HepG2 (cell line): ENCODE measurements around the gene NSMCE1. TPM values are rescaled to one million over a fixed set of nuclear protein-coding genes. Genes with fewer than 3 reads are reported as not detected.

ENCODE experiments used
- ARNTL ChIP-seq: sonication (generic); formaldehyde crosslinking; IDR thresholded peaks from 2 replicates; pipeline ENCODE4 v1.4.0; 2020; ENCODE audit warnings: mild to moderate bottlenecking, missing genetic modification reagents
- ATF2 ChIP-seq: sonication (generic); formaldehyde crosslinking; IDR thresholded peaks from 2 replicates; pipeline ENCODE4 v1.4.0; 2020; ENCODE audit warnings: missing genetic modification reagents
- BRCA1 ChIP-seq: sonication (generic); formaldehyde crosslinking; IDR thresholded peaks from 2 replicates; pipeline ENCODE4 v1.4.0; 2020; ENCODE audit warnings: missing genetic modification reagents
- DNMT3B ChIP-seq: conservative IDR thresholded peaks from 2 replicates; pipeline ENCODE4 v1.6.1; 2016; ENCODE audit warnings: missing biosample characterization, control low read depth
- E2F1 ChIP-seq: sonication (generic); formaldehyde crosslinking; IDR thresholded peaks from 2 replicates; pipeline ENCODE4 v1.5.0; 2020; ENCODE audit warnings: missing genetic modification reagents
- EEA1 ChIP-seq: sonication (generic); formaldehyde crosslinking; IDR thresholded peaks from 2 replicates; pipeline ENCODE4 v1.5.1; 2020; ENCODE audit warnings: mild to moderate bottlenecking, missing genetic modification reagents, borderline replicate concordance
- ELF4 ChIP-seq: sonication (generic); formaldehyde crosslinking; IDR thresholded peaks from 2 replicates; pipeline ENCODE4 v1.5.0; 2020; ENCODE audit warnings: missing genetic modification reagents, mild to moderate bottlenecking, moderate library complexity, borderline replicate concordance
- FOXJ3 ChIP-seq: sonication (generic); formaldehyde crosslinking; IDR thresholded peaks from 2 replicates; pipeline ENCODE4 v1.4.0; 2020; ENCODE audit warnings: missing genetic modification reagents, mild to moderate bottlenecking, borderline replicate concordance
- JUND ChIP-seq: sonication (generic); formaldehyde crosslinking; IDR thresholded peaks from 2 replicates; pipeline ENCODE4 v1.8.0; 2022; ENCODE audit warnings: mild to moderate bottlenecking, missing genetic modification reagents
- KDM1A ChIP-seq: IDR thresholded peaks from 2 replicates; pipeline ENCODE4 v1.6.1; 2016; ENCODE audit warnings: missing compliant biosample characterization
- PITX1 ChIP-seq: sonication (generic); formaldehyde crosslinking; IDR thresholded peaks from 2 replicates; pipeline ENCODE4 v1.5.1; 2020; ENCODE audit warnings: mild to moderate bottlenecking, missing genetic modification reagents
- PPARG ChIP-seq: conservative IDR thresholded peaks from 2 replicates; pipeline ENCODE4 v1.6.1; 2016; ENCODE audit warnings: missing biosample characterization, missing genetic modification reagents
- SMARCC2 ChIP-seq: fragments of 450-650 bp; IDR thresholded peaks from 2 replicates; pipeline ENCODE4 v1.6.1; 2017; ENCODE audit warnings: antibody characterized with exemption, mild to moderate bottlenecking
- SMARCE1 ChIP-seq: fragments of 450-650 bp; IDR thresholded peaks from 2 replicates; pipeline ENCODE4 v1.6.1; 2017; ENCODE audit warnings: borderline replicate concordance
- STAG1 ChIP-seq: sonication (generic); formaldehyde crosslinking; IDR thresholded peaks from 2 replicates; pipeline ENCODE4 v1.4.0; 2020; ENCODE audit warnings: missing genetic modification reagents
- WIZ ChIP-seq: sonication (generic); formaldehyde crosslinking; IDR thresholded peaks from 2 replicates; pipeline ENCODE4 v1.5.1; 2020; ENCODE audit warnings: mild to moderate bottlenecking, missing genetic modification reagents
- ZFP36 ChIP-seq: fragments of 150-350 bp; IDR thresholded peaks from 2 replicates; pipeline ENCODE4 v1.6.1; 2018; ENCODE audit warnings: borderline replicate concordance, low read length, low read depth; ENCODE audit not compliant: partially characterized antibody
- ZNF317 ChIP-seq: sonication (generic); formaldehyde crosslinking; IDR thresholded peaks from 2 replicates; pipeline ENCODE4 v1.5.0; 2020; ENCODE audit warnings: mild to moderate bottlenecking, missing genetic modification reagents
- ZNF672 ChIP-seq: sonication (generic); formaldehyde crosslinking; IDR thresholded peaks from 2 replicates; pipeline ENCODE4 v1.8.1; 2022; ENCODE audit warnings: missing genetic modification reagents
- polyA plus RNA-seq, 8 experiments: library from polyadenylated mRNA; depleted of rRNA in 3 of 8; stranded (reverse) in 7 of 8; unstranded in 1 of 8; fragments of >200 nt; fragmentation: Illumina TruSeq in 4 of 8; extraction: Trizol in 4 of 8; gene quantifications; 2 replicates each; pipeline versions ENCODE4 v1.2.1 to v1.2.3, GENCODE V29; 2011 to 2016; ENCODE audit warnings: low read depth in 4 of 8, missing spikeins in 1 of 8, mixed read lengths in 1 of 8; ENCODE audit not compliant: insufficient read depth in 1 of 8
- total RNA-seq, 5 experiments: library from RNA; depleted of rRNA; stranded (reverse); fragments of >200 nt; fragmentation: Illumina TruSeq; extraction: Trizol; gene quantifications; 2 replicates each; pipeline ENCODE4 v1.2.3, GENCODE V29; 2016; ENCODE audit warnings: low read depth in 1 of 5
- TF ChIP-seq, protein P1 (sequence below): sonication (generic); formaldehyde crosslinking; IDR thresholded peaks from 2 replicates; pipeline ENCODE4 v1.4.0; 2020; ENCODE audit warnings: mild to moderate bottlenecking, missing genetic modification reagents
- TF ChIP-seq, protein P2 (sequence below): sonication (generic); formaldehyde crosslinking; IDR thresholded peaks from 2 replicates; pipeline ENCODE4 v1.9.0; 2022; ENCODE audit warnings: low read depth, missing genetic modification reagents
- TF ChIP-seq, protein P3 (sequence below): fragments of 450-650 bp; IDR thresholded peaks from 2 replicates; pipeline ENCODE4 v1.6.1; 2017; ENCODE audit warnings: mild to moderate bottlenecking

NSMCE1 gene
- total and polyA plus RNA-seq, 2 of the 13 experiments (the other 11 are each of a cell fraction or from before 2014, with no cell fraction given): 42.7 to 52.9 TPM

DNA sequence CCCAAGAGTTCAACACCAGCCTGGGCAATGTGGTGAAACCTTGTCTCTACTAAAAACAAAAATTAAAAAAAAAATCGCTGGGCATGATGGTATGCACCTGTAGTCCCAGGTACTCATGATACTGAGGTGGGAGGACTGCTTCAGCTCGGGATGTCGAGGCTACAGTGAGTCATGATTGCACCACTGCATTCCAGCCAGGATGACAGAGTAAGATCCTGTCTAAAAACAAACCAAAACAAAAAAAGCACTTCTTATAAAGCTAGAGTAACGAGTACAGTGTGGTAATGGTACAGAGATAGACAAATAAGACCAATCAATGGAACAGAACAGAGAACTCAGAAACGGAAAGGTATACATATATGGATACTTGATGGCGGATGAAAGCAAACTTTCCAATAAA is 4.4 kb downstream of the NSMCE1 start (continued):
- TF ChIP-seq, protein P1, sequence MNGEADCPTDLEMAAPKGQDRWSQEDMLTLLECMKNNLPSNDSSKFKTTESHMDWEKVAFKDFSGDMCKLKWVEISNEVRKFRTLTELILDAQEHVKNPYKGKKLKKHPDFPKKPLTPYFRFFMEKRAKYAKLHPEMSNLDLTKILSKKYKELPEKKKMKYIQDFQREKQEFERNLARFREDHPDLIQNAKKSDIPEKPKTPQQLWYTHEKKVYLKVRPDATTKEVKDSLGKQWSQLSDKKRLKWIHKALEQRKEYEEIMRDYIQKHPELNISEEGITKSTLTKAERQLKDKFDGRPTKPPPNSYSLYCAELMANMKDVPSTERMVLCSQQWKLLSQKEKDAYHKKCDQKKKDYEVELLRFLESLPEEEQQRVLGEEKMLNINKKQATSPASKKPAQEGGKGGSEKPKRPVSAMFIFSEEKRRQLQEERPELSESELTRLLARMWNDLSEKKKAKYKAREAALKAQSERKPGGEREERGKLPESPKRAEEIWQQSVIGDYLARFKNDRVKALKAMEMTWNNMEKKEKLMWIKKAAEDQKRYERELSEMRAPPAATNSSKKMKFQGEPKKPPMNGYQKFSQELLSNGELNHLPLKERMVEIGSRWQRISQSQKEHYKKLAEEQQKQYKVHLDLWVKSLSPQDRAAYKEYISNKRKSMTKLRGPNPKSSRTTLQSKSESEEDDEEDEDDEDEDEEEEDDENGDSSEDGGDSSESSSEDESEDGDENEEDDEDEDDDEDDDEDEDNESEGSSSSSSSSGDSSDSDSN (CRISPR knock-in tag): no peak
- peak; percentile 48; the same call in 1 of the 2 replicates for TF ChIP-seq ATF2 (CRISPR knock-in tag)
- TF ChIP-seq ZNF317 (CRISPR knock-in tag): no peak
- no peak for TF ChIP-seq EEA1 (CRISPR knock-in tag)
- TF ChIP-seq ZFP36: no peak
- TF ChIP-seq JUND: peak; percentile 92
- TF ChIP-seq, protein P2, sequence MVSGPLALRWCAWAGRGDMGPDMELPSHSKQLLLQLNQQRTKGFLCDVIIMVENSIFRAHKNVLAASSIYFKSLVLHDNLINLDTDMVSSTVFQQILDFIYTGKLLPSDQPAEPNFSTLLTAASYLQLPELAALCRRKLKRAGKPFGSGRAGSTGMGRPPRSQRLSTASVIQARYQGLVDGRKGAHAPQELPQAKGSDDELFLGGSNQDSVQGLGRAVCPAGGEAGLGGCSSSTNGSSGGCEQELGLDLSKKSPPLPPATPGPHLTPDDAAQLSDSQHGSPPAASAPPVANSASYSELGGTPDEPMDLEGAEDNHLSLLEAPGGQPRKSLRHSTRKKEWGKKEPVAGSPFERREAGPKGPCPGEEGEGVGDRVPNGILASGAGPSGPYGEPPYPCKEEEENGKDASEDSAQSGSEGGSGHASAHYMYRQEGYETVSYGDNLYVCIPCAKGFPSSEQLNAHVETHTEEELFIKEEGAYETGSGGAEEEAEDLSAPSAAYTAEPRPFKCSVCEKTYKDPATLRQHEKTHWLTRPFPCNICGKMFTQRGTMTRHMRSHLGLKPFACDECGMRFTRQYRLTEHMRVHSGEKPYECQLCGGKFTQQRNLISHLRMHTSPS (CRISPR knock-in tag): no peak
- 0 out of 2 replicates have a peak, but pooled peaks have one; percentile 29 for TF ChIP-seq E2F1
- TF ChIP-seq BRCA1 (CRISPR knock-in tag): no peak
- no peak for TF ChIP-seq STAG1 (CRISPR knock-in tag)
- no peak for TF ChIP-seq SMARCC2
- no peak for TF ChIP-seq ZNF672 (CRISPR knock-in tag)
- TF ChIP-seq, protein P3, sequence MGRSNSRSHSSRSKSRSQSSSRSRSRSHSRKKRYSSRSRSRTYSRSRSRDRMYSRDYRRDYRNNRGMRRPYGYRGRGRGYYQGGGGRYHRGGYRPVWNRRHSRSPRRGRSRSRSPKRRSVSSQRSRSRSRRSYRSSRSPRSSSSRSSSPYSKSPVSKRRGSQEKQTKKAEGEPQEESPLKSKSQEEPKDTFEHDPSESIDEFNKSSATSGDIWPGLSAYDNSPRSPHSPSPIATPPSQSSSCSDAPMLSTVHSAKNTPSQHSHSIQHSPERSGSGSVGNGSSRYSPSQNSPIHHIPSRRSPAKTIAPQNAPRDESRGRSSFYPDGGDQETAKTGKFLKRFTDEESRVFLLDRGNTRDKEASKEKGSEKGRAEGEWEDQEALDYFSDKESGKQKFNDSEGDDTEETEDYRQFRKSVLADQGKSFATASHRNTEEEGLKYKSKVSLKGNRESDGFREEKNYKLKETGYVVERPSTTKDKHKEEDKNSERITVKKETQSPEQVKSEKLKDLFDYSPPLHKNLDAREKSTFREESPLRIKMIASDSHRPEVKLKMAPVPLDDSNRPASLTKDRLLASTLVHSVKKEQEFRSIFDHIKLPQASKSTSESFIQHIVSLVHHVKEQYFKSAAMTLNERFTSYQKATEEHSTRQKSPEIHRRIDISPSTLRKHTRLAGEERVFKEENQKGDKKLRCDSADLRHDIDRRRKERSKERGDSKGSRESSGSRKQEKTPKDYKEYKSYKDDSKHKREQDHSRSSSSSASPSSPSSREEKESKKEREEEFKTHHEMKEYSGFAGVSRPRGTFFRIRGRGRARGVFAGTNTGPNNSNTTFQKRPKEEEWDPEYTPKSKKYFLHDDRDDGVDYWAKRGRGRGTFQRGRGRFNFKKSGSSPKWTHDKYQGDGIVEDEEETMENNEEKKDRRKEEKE: no peak
- no peak for TF ChIP-seq PITX1
- peak; percentile 62; the same call in 1 of the 2 replicates for TF ChIP-seq KDM1A (CRISPR knock-in tag)
- TF ChIP-seq WIZ (CRISPR knock-in tag): no peak
- TF ChIP-seq PPARG: 0 out of 2 replicates have a peak, but pooled peaks have one; percentile 22
- TF ChIP-seq ARNTL (CRISPR knock-in tag): no peak
- TF ChIP-seq SMARCE1: no peak
- 0 out of 2 replicates have a peak, but pooled peaks have one; percentile 30 for TF ChIP-seq FOXJ3 (CRISPR knock-in tag)
- peak; percentile 56; the same call in 1 of the 2 replicates for TF ChIP-seq DNMT3B (CRISPR knock-in tag)
- TF ChIP-seq ELF4: no peak
